Neutrophil (primary cell): ENCODE data around the gene BHLHE23.

Source experiments
- H3K27ac ChIP-seq: fragments of 200-600 bp; sonication (generic); 2 replicates; pipeline ENCODE4 v1.5.1; 2016; ENCODE audit warnings: mild to moderate bottlenecking, moderate library complexity
- H3K27me3 ChIP-seq: fragments of 200-600 bp; sonication (generic); 2 replicates; pipeline ENCODE4 v1.6.0; 2016; ENCODE audit warnings: mild to moderate bottlenecking
- H3K36me3 ChIP-seq: fragments of 200-600 bp; sonication (generic); 2 replicates; pipeline ENCODE4 v1.5.1; 2017
- H3K4me1 ChIP-seq, 2 experiments: fragments of 200-600 bp in 1 of 2; sonication (generic) in 1 of 2; 1 replicate in 1 of 2; 2 replicates in 1 of 2; pipeline versions ENCODE4 v1.5.1 to v1.6.1; 2013 to 2016; ENCODE audit warnings: low read depth in 1 of 2, low read length in 1 of 2, mild to moderate bottlenecking in 1 of 2, moderate library complexity in 1 of 2; ENCODE audit not compliant: control insufficient read depth in 1 of 2, insufficient read depth in 1 of 2
- H3K4me3 ChIP-seq, 2 experiments: fragments of 200-600 bp in 1 of 2; sonication (generic) in 1 of 2; 1 replicate in 1 of 2; 2 replicates in 1 of 2; pipeline ENCODE4 v1.5.1; 2013 to 2016; ENCODE audit warnings: low read depth in 1 of 2, low read length in 1 of 2, mild to moderate bottlenecking in 1 of 2, moderate library complexity in 1 of 2
- H3K9me3 ChIP-seq: fragments of 200-600 bp; sonication (generic); 2 replicates; pipeline ENCODE4 v1.5.1; 2016
- CTCF ChIP-seq: fragments of 200-600 bp; sonication (generic); IDR thresholded peaks from 2 replicates; pipeline ENCODE4 v1.5.1; 2016; ENCODE audit warnings: antibody characterized with exemption

Gene BHLHE23

DNA sequence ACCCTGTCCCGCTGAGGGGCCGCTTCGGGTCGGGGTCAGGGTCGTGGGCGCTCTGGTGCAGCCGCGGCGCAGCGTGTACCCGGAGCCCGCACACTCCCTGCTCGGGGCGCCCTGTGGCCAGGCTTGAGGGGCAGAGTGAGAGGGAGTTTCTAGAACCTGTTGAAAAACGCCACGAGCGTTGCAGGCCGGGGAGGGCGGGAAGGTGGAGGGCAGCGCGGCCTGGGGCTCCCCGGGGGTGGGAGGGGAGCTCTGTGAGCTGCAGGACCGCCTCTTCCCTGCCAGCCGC, 539 bp upstream of the BHLHE23 start:
- Histone ChIP-seq H3K27ac (no peak overlapping the region), H3K27me3 (peaks cover 100% of the 10 kb centered on the region), H3K36me3 (no peaks in the 10 kb centered on the region), H3K9me3 (no peaks in the 10 kb centered on the region), H3K4me1 (peaks cover 0 to 12% of the 10 kb centered on the region in 2 experiments), H3K4me3 (no peak overlapping the region)
- no peak for TF ChIP-seq CTCF

GRCh38 chr20:63005862-63006539, 763 bp downstream of the BHLHE23 start:
- no peak for TF ChIP-seq CTCF
- no peaks in the 10 kb centered on the region for H3K9me3 ChIP-seq
- no peak overlapping the region for H3K27ac ChIP-seq
- H3K27me3 ChIP-seq: peaks cover 100% of the 10 kb centered on the region
- no peak overlapping the region for H3K4me3 ChIP-seq
- H3K4me1 ChIP-seq: peaks cover 0 to 12% of the 10 kb centered on the region in 2 experiments
- no peaks in the 10 kb centered on the region for H3K36me3 ChIP-seq

GRCh38 chr20:63005365-63005861, 1.4 kb downstream of the BHLHE23 start:
- H3K27ac ChIP-seq: no peak overlapping the region

GRCh38 chr20:63004607-63005364, 2.0 kb downstream of the BHLHE23 start:
- Histone ChIP-seq H3K4me3 (no peak overlapping the region), H3K36me3 (no peaks in the 10 kb centered on the region), H3K4me1 (peaks cover 0 to 7% of the 10 kb centered on the region in 2 experiments), H3K27ac (no peak overlapping the region), H3K9me3 (no peaks in the 10 kb centered on the region), H3K27me3 (peaks cover 100% of the 10 kb centered on the region)
- TF ChIP-seq CTCF: no peak

More at GRCh38 chr20:63005365-63005861, 1.4 kb downstream of the BHLHE23 start:
- peaks cover 100% of the 10 kb centered on the region for H3K27me3 ChIP-seq
- H3K36me3 ChIP-seq: no peaks in the 10 kb centered on the region
- no peak overlapping the region for H3K4me3 ChIP-seq
- no peaks in the 10 kb centered on the region for H3K9me3 ChIP-seq
- no peak for TF ChIP-seq CTCF
- peaks cover 0 to 12% of the 10 kb centered on the region in 2 experiments for H3K4me1 ChIP-seq

DNA sequence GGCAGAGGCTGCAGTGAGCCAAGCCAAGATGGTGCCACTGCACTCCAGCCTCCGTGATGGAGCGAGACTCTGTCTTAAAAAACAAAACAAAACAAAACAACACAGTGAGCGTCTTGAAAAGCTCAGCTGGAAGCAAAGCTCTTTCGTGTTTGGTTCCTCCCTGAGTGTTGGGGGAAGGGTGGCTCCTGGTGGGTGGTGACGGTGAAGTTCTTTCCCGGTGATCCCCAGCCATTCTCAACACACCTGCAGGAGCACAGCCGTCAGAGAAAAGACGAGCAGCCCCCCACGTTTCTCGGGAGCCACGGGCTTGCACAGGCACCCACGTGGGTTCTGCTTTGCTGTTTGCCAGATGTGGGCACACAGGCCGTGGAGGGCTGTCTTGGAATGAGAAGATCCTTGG, 3.2 kb downstream of the BHLHE23 start:
- H3K4me1 ChIP-seq: no peaks in the 10 kb centered on the region
- peaks cover 100% of the 10 kb centered on the region for H3K27me3 ChIP-seq
- H3K9me3 ChIP-seq: no peaks in the 10 kb centered on the region
- no peak overlapping the region for H3K27ac ChIP-seq
- no peak overlapping the region for H3K4me3 ChIP-seq
- no peak for TF ChIP-seq CTCF
- no peaks in the 10 kb centered on the region for H3K36me3 ChIP-seq
